NCI-H1417 (cell line): ENCODE data around the gene CLSTN1.
"Not testable (repeated sequence)": the region's sequence is repeated elsewhere in the genome, so short reads cannot be mapped to it uniquely, and the experiment has no call there.

ENCODE experiments used
- DNase-seq, 3 experiments: peaks; one replicate each; lab custom pipeline; 2025; lab: John Stamatoyannopoulos, UW

Gene CLSTN1

GRCh38 chr1:9825093-9826074 lies 1.6 kb upstream of the CLSTN1 start:
- peak; percentile 37 to 57 (median 56) for DNase-seq

- no peak for DNase-seq
These were observed 931 bp upstream of the CLSTN1 start for GRCh38 chr1:9824702-9825089.

GRCh38 chr1:9823693-9823942 lies 147 bp downstream of the CLSTN1 start:
- no peak for DNase-seq

GRCh38 chr1:9822897-9823692 lies 670 bp downstream of the CLSTN1 start:
- DNase-seq: peak; percentile 12 to 69 (median 60)

GRCh38 chr1:9822490-9822889 lies 1.3 kb downstream of the CLSTN1 start:
- peak in 1 of 3 experiments; percentile 57 for DNase-seq

- DNase-seq: no peak
These were observed 2.1 kb downstream of the CLSTN1 start for GRCh38 chr1:9821710-9822109.

GRCh38 chr1:9820521-9820920 lies 3.2 kb downstream of the CLSTN1 start:
- DNase-seq: no peak

- DNase-seq: no peak
These were observed 6.0 kb downstream of the CLSTN1 start for GRCh38 chr1:9817734-9818133.

GRCh38 chr1:9816199-9816598 lies 7.6 kb downstream of the CLSTN1 start:
- no peak for DNase-seq

- DNase-seq: no peak
These were observed 8.6 kb downstream of the CLSTN1 start for GRCh38 chr1:9815150-9815549.

GRCh38 chr1:9814619-9815018 lies 9.1 kb downstream of the CLSTN1 start:
- no peak for DNase-seq

GRCh38 chr1:9811239-9811966 lies 12.4 kb downstream of the CLSTN1 start:
- DNase-seq: no peak

- no peak for DNase-seq
These were observed 14.7 kb downstream of the CLSTN1 start for GRCh38 chr1:9809100-9809510.

- DNase-seq: no peak
These were observed 15.3 kb downstream of the CLSTN1 start for GRCh38 chr1:9808459-9808858.

- no peak for DNase-seq
These were observed 16.2 kb downstream of the CLSTN1 start for GRCh38 chr1:9807541-9807940.

- not testable (repeated sequence) for DNase-seq
These were observed 17.8 kb downstream of the CLSTN1 start for GRCh38 chr1:9805972-9806371.

GRCh38 chr1:9805006-9805508 lies 18.7 kb downstream of the CLSTN1 start:
- peak in 2 of 3 experiments; percentile 33 to 49 for DNase-seq

- peak in 1 of 3 experiments; percentile 33 for DNase-seq
These were observed 20.5 kb downstream of the CLSTN1 start for GRCh38 chr1:9803003-9803918.

GRCh38 chr1:9801909-9802308 lies 21.9 kb downstream of the CLSTN1 start:
- no peak for DNase-seq

GRCh38 chr1:9798236-9799130 lies 25.3 kb downstream of the CLSTN1 start:
- DNase-seq: no peak
